Measurements from ENCODE around the gene MYO1B.

DNA sequence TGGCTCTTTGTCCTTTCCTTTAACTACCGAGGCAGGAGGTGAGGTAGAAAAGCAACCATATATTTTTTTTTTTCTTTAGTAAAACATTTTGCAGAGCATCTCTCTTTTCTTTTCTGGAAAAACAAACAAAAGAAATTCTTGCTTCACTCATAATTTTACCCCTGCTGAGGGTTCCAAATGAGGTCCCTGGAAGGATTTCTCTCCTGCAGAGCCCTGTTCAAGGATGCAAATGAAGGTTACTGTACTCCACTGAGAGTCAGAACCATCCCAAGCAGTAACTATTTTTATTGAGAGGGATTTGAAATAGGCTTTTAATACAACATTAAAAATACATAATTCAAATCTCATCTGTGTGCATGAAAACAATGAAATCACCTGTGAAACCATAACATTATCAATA lies 19.5 kb upstream of the MYO1B start:
- no peak for TF ChIP-seq EZH2 (IDR thresholded peaks at IDR 0.05; ENCODE audit: low read depth, low read length, severe bottlenecking)
- TF ChIP-seq CTCF (IDR thresholded peaks at IDR 0.05; ENCODE audit: control extremely low read depth in 1 of 3, insufficient read depth in 1 of 3, low read depth in 1 of 3, low read length in 3 of 3), result no peak
- TF ChIP-seq EGR1 (IDR thresholded peaks at IDR 0.05; ENCODE audit: borderline replicate concordance, low read depth, low read length), result no peak
- no peak for TF ChIP-seq BACH1 (IDR thresholded peaks at IDR 0.05; ENCODE audit: low read length)
- no peak for TF ChIP-seq POLR2AphosphoS5 (IDR thresholded peaks at IDR 0.05; ENCODE audit: low read depth, low read length)
- TF ChIP-seq KDM1A (IDR thresholded peaks at IDR 0.05; ENCODE audit: borderline replicate concordance, low read length), result no peak
- no peak for TF ChIP-seq POLR2A (IDR thresholded peaks at IDR 0.05; ENCODE audit: control extremely low read depth in 1 of 2, low read depth in 2 of 2, low read length in 2 of 2)
- no peak for TF ChIP-seq MAFK (IDR thresholded peaks at IDR 0.05; ENCODE audit: low read depth, low read length)
- TF ChIP-seq, protein P1, sequence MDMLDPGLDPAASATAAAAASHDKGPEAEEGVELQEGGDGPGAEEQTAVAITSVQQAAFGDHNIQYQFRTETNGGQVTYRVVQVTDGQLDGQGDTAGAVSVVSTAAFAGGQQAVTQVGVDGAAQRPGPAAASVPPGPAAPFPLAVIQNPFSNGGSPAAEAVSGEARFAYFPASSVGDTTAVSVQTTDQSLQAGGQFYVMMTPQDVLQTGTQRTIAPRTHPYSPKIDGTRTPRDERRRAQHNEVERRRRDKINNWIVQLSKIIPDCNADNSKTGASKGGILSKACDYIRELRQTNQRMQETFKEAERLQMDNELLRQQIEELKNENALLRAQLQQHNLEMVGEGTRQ (IDR thresholded peaks at IDR 0.05; ENCODE audit: low read length), result no peak
- TF ChIP-seq CBX8 (IDR thresholded peaks at IDR 0.05; ENCODE audit: borderline replicate concordance, low read depth, low read length), result no peak
- TF ChIP-seq SUZ12 (IDR thresholded peaks at IDR 0.05; ENCODE audit: low read length), result no peak

Measured in H1 (cell line).